H9 (cell line): ENCODE measurements around the gene CEP112. TPM values are rescaled to one million over a fixed set of nuclear protein-coding genes. Genes with fewer than 3 reads are reported as not detected.

Source experiments
- DNase-seq: peaks from one replicate; pipeline ENCODE4 v3.0.0-alpha.2; 2017
- H2AFZ ChIP-seq: one replicate; pipeline ENCODE4 v1.6.1; 2013; ENCODE audit warnings: mild to moderate bottlenecking, low read length, control low read depth, moderate library complexity
- H2AK5ac ChIP-seq: 2 replicates; pipeline ENCODE4 v1.6.1; 2013; ENCODE audit warnings: low read length, control low read depth, mixed read lengths; ENCODE audit not compliant: insufficient read length
- H2BK120ac ChIP-seq: one replicate; pipeline ENCODE4 v1.6.1; 2013; ENCODE audit warnings: low read depth, mild to moderate bottlenecking, low read length, control low read depth, inconsistent platforms; ENCODE audit not compliant: poor library complexity, severe bottlenecking
- H2BK12ac ChIP-seq: 2 replicates; pipeline ENCODE4 v1.6.1; 2013; ENCODE audit warnings: low read length, control low read depth, mixed read lengths, low read depth; ENCODE audit not compliant: insufficient read length
- H2BK15ac ChIP-seq: 2 replicates; pipeline ENCODE4 v1.6.1; 2013; ENCODE audit warnings: low read depth, low read length, control low read depth
- H2BK20ac ChIP-seq: one replicate; pipeline ENCODE4 v1.6.1; 2013; ENCODE audit warnings: low read depth, mild to moderate bottlenecking, low read length, control low read depth, inconsistent platforms; ENCODE audit not compliant: poor library complexity, severe bottlenecking
- H2BK5ac ChIP-seq: 2 replicates; pipeline ENCODE4 v1.6.1; 2013; ENCODE audit warnings: low read length, control low read depth, mixed read lengths; ENCODE audit not compliant: insufficient read length
- H3K14ac ChIP-seq: 2 replicates; pipeline ENCODE4 v1.6.1; 2013; ENCODE audit warnings: low read length, control low read depth; ENCODE audit not compliant: insufficient read depth
- H3K18ac ChIP-seq: 2 replicates; pipeline ENCODE4 v1.6.1; 2013; ENCODE audit warnings: low read depth, mild to moderate bottlenecking, mixed read lengths, low read length, control low read depth; ENCODE audit not compliant: insufficient read length
- H3K23ac ChIP-seq: 2 replicates; pipeline ENCODE4 v1.6.1; 2013; ENCODE audit warnings: low read length, control low read depth, mixed read lengths, low read depth; ENCODE audit not compliant: insufficient read length
- H3K23me2 ChIP-seq: 2 replicates; pipeline ENCODE4 v1.6.1; 2013; ENCODE audit warnings: low read depth, mild to moderate bottlenecking, mixed read lengths, low read length, control low read depth; ENCODE audit not compliant: insufficient read length, poor library complexity, severe bottlenecking
- H3K27ac ChIP-seq: 2 replicates; pipeline ENCODE4 v1.5.1; 2013; ENCODE audit warnings: low read length, control low read depth, mixed read lengths, low read depth; ENCODE audit not compliant: insufficient read length
- H3K27me3 ChIP-seq: 2 replicates; pipeline ENCODE4 v1.6.1; 2013; ENCODE audit warnings: low read length, control low read depth, inconsistent platforms; ENCODE audit not compliant: insufficient read depth
- H3K4ac ChIP-seq: 2 replicates; pipeline ENCODE4 v1.6.1; 2013; ENCODE audit warnings: low read depth, mild to moderate bottlenecking, control low read depth, inconsistent platforms, low read length, moderate library complexity
- H3K4me1 ChIP-seq: 2 replicates; pipeline ENCODE4 v1.6.1; 2013; ENCODE audit warnings: low read length, control low read depth, inconsistent platforms; ENCODE audit not compliant: insufficient read depth
- H3K4me2 ChIP-seq: 2 replicates; pipeline ENCODE4 v1.6.1; 2013; ENCODE audit warnings: low read length, control low read depth, mixed read lengths; ENCODE audit not compliant: insufficient read length, insufficient read depth
- H3K56ac ChIP-seq: 2 replicates; pipeline ENCODE4 v1.6.1; 2013; ENCODE audit warnings: low read depth, mild to moderate bottlenecking, mixed read lengths, low read length, control low read depth; ENCODE audit not compliant: insufficient read length
- H3K79me1 ChIP-seq: 2 replicates; pipeline ENCODE4 v1.6.1; 2013; ENCODE audit warnings: low read depth, mild to moderate bottlenecking, moderate library complexity, low read length, control low read depth, inconsistent platforms; ENCODE audit not compliant: insufficient read depth, poor library complexity, severe bottlenecking
- H3K79me2 ChIP-seq: 2 replicates; pipeline ENCODE4 v1.6.1; 2013; ENCODE audit warnings: low read length, control low read depth, inconsistent platforms; ENCODE audit not compliant: insufficient read depth
- H3K9ac ChIP-seq: 2 replicates; pipeline ENCODE4 v1.6.1; 2013; ENCODE audit warnings: low read length, control low read depth, mixed read lengths; ENCODE audit not compliant: insufficient read length; ENCODE audit errors: extremely low read depth
- H3K9me3 ChIP-seq: one replicate; pipeline ENCODE4 v1.6.1; 2013; ENCODE audit warnings: low read depth, low read length, inconsistent platforms; ENCODE audit not compliant: control insufficient read depth
- H3T11ph ChIP-seq: one replicate; pipeline ENCODE4 v1.6.1; 2013; ENCODE audit warnings: mild to moderate bottlenecking, low read length, control low read depth, inconsistent platforms
- H4K20me1 ChIP-seq: one replicate; pipeline ENCODE4 v1.6.1; 2013; ENCODE audit not compliant: control insufficient read depth, insufficient read length, insufficient read depth
- H4K5ac ChIP-seq: 2 replicates; pipeline ENCODE4 v1.6.1; 2013; ENCODE audit warnings: low read depth, mild to moderate bottlenecking, mixed read lengths, low read length, control low read depth; ENCODE audit not compliant: insufficient read length
- H4K8ac ChIP-seq: replicated peaks from 2 replicates; pipeline ENCODE4 v1.6.1; 2013; ENCODE audit warnings: low read length, control low read depth, mixed read lengths, low read depth; ENCODE audit not compliant: insufficient read length
- H4K91ac ChIP-seq: 2 replicates; pipeline ENCODE4 v1.6.1; 2013; ENCODE audit warnings: low read depth, mild to moderate bottlenecking, moderate library complexity, mixed read lengths, low read length, control low read depth; ENCODE audit not compliant: insufficient read length
- H3K27ac Mint-ChIP-seq, 3 experiments: 2 replicates in 2 of 3; 3 replicates in 1 of 3; pipeline ENCODE4 v1.8.0; 2020 to 2021; ENCODE audit warnings: mixed read lengths in 3 of 3, mild to moderate bottlenecking in 1 of 3, moderate library complexity in 1 of 3
- H3K27me3 Mint-ChIP-seq: 2 replicates; pipeline ENCODE4 v1.8.0; 2021; ENCODE audit warnings: low read depth, mild to moderate bottlenecking, moderate library complexity, mixed read lengths
- H3K36me3 Mint-ChIP-seq, 3 experiments: 2 replicates in 2 of 3; 3 replicates in 1 of 3; pipeline ENCODE4 v1.8.0; 2020 to 2021; ENCODE audit warnings: low read depth in 3 of 3, mixed read lengths in 3 of 3; ENCODE audit not compliant: insufficient read depth in 1 of 3
- H3K4me1 Mint-ChIP-seq, 2 experiments: 2 replicates each; pipeline ENCODE4 v1.8.0; 2020; ENCODE audit warnings: mixed read lengths in 2 of 2
- H3K4me3 Mint-ChIP-seq, 2 experiments: 2 replicates in 1 of 2; 3 replicates in 1 of 2; pipeline ENCODE4 v1.8.0; 2020 to 2021; ENCODE audit warnings: mild to moderate bottlenecking in 2 of 2, mixed read lengths in 2 of 2, moderate library complexity in 1 of 2
- H3K9me3 Mint-ChIP-seq, 2 experiments: 2 replicates in 1 of 2; 3 replicates in 1 of 2; pipeline ENCODE4 v1.8.0; 2020; ENCODE audit warnings: mild to moderate bottlenecking in 2 of 2, mixed read lengths in 2 of 2, moderate library complexity in 1 of 2
- CTCF ChIP-seq: fragments of 200-600 bp; sonication (generic); conservative IDR thresholded peaks from 3 replicates; pipeline ENCODE4 v1.8.0; 2021; ENCODE audit warnings: antibody characterized with exemption, mild to moderate bottlenecking
- WGBS: extraction: QIAGEN DNeasy Blood & Tissue Kit; methylation state at CpG from one replicate; pipeline ENCODE4 v1.1.7; 2013; ENCODE audit warnings: missing lambda C conversion rate, low lambda C conversion rate, mixed read lengths; ENCODE audit not compliant: insufficient read length; ENCODE audit errors: extremely low coverage; 5-methylcytosine and 5-hydroxymethylcytosine counted together
- total RNA-seq: library from RNA; stranded (reverse); gene quantifications from 2 replicates; pipeline ENCODE4 v1.2.1, GENCODE V29; 2021

CEP112 gene
- total RNA-seq, 1 experiment from 2014 or later = 5.4 TPM

- no peak overlapping the region for H4K8ac ChIP-seq
- H2BK5ac ChIP-seq = no peak overlapping the region
- no CpG with 5 or more reads among the region's 1 CpG for WGBS
- Mint-ChIP-seq H3K4me3 (no peak overlapping the region), H3K27me3 (no peaks in the 10 kb centered on the region), H3K36me3 (peaks cover 0 to 18% (median 17%) of the 10 kb centered on the region in 3 experiments; a peak in 5 of 7 replicates), H3K9me3 (peaks cover 11 to 20% of the 10 kb centered on the region in 2 experiments), H3K4me1 (no peaks in the 10 kb centered on the region), H3K27ac (no peak overlapping the region)
- H2BK15ac ChIP-seq = no peak overlapping the region
- DNase-seq = no peak
- H3K23ac ChIP-seq = no peak overlapping the region
- no peak overlapping the region for H3K14ac ChIP-seq
- no peaks in the 10 kb centered on the region for H3K79me2 ChIP-seq
- H3K18ac ChIP-seq = no peak overlapping the region
- no peak for TF ChIP-seq CTCF
- no peak overlapping the region for H3T11ph ChIP-seq
- no peaks in the 10 kb centered on the region for H3K4me1 ChIP-seq
- no peak overlapping the region for H2BK20ac ChIP-seq
- H2AK5ac ChIP-seq = no peak overlapping the region
- no peaks in the 10 kb centered on the region for H3K27me3 ChIP-seq
- no peak overlapping the region for H4K91ac ChIP-seq
- H4K20me1 ChIP-seq = no peaks in the 10 kb centered on the region
- H3K4me2 ChIP-seq = no peak overlapping the region
- no peak overlapping the region for H3K27ac ChIP-seq
- no peak overlapping the region for H4K5ac ChIP-seq
- H3K4ac ChIP-seq = no peak overlapping the region
- H2BK12ac ChIP-seq = no peak overlapping the region
- H2AFZ ChIP-seq = no peak overlapping the region
- H3K9me3 ChIP-seq = peaks cover 5% of the 10 kb centered on the region
- no peaks in the 10 kb centered on the region for H3K23me2 ChIP-seq
- H2BK120ac ChIP-seq = no peak overlapping the region
- no peak overlapping the region for H3K56ac ChIP-seq
- H3K79me1 ChIP-seq = no peaks in the 10 kb centered on the region
- no peak overlapping the region for H3K9ac ChIP-seq
These were observed 547.4 kb downstream of the CEP112 start for GRCh38 chr17:65644545-65644944.
